Measurements from ENCODE around the gene MAP4K3. TPM values are rescaled to one million over a fixed set of nuclear protein-coding genes. Genes with fewer than 3 reads are reported as not detected.

MAP4K3 gene
- total and polyA plus RNA-seq, 2 of the 8 experiments (the other 6 are each of a cell fraction or from before 2014, with no cell fraction given) = 11.4 to 63.0 TPM

DNA sequence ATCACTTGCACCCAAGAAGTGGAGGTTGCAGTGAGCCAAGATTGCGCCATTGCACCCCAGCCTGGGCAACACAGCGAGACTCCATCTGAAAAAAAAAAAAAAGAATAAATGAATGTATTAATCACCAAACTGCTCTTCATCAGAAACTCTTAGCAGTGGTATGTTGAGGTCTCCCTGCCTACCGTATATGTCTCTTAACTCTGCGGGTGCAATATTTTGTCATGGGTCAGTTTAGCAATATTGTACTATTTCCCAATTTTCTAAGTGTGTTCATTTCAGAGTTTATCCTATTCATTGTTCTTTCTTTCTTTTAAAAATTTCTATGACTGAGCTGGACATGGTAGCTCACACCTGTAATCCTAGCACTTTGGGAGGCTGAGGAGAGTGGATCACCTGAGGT is 37.9 kb upstream of the MAP4K3 start (continued):
- TF ChIP-seq CTBP2 (IDR thresholded peaks at IDR 0.05; ENCODE audit: borderline replicate concordance, insufficient read depth, insufficient read length, low read length) (no peak), FOSL1 (IDR thresholded peaks at IDR 0.05; ENCODE audit: insufficient read depth, low read depth, low read length) (no peak), PHF8 (conservative IDR thresholded peaks at IDR 0.05; ENCODE audit: low read depth, low read length) (no peak), SP4 (IDR thresholded peaks at IDR 0.05; ENCODE audit: low read length) (no peak), POLR2A (IDR thresholded peaks at IDR 0.05; ENCODE audit: control extremely low read depth in 1 of 2, low read depth in 2 of 2, low read length in 2 of 2) (no peak), SP2 (IDR thresholded peaks at IDR 0.05; ENCODE audit: low read length) (no peak), ASH2L (IDR thresholded peaks at IDR 0.05; ENCODE audit: low read length) (no peak), GABPA (IDR thresholded peaks at IDR 0.05; ENCODE audit: borderline replicate concordance, insufficient read depth, low read length) (no peak)
